Fibroblast of peridontal ligament (primary cell): ENCODE measurements around the gene ARHGAP28.

ENCODE experiments used
- DNase-seq: peaks from one replicate; pipeline ENCODE4 v3.0.0-alpha.2; 2010; ENCODE audit errors: extremely low read depth

ARHGAP28 gene

GRCh38 chr18:6960656-6961055 lies 231.1 kb downstream of the ARHGAP28 start:
- no peak for DNase-seq

GRCh38 chr18:6961331-6961730 lies 231.8 kb downstream of the ARHGAP28 start:
- no peak for DNase-seq

GRCh38 chr18:6962571-6963451 lies 233.3 kb downstream of the ARHGAP28 start:
- no peak for DNase-seq

- no peak for DNase-seq
Observed at GRCh38 chr18:6963452-6964097, 234.1 kb downstream of the ARHGAP28 start.
